ENCODE results near the gene ZSCAN5B. TPM values are rescaled to one million over a fixed set of nuclear protein-coding genes. Genes with fewer than 3 reads are reported as not detected.

Gene ZSCAN5B
- total and polyA plus RNA-seq, 2 of the 8 experiments (the other 6 are each of a cell fraction or from before 2014, with no cell fraction given): not detected

DNA sequence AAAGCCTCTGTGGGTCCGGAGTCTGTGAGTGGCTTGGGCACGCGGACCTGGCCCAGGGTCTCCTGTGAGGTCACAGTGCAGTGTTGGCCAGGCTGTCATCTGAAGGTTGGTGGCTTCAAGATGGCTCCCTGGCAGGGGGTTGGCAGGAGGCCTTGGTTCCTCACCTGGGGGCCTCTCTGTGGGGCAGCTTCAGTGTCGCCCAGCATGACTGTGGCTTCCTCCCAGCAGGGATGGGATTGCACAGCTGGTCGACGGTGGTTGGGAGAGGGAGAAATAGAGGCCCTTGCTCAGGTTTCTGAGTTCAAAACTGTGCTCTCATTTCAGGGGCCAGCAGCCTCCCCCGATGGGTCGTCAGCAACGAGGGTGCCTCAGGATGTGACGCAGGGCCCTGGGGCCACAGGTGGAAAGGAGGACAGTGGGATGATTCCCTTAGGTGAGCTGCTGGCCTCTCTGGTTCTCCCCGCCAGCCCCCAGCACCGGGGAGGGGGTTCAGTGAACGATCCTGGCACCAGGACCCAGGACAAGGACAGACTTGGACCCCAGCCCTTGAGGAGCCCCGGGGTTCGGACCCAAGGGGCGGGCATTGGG is 39.3 kb downstream of the ZSCAN5B start (continued):
- TF ChIP-seq RAD21 (IDR thresholded peaks at IDR 0.05 in 1 of 2, conservative IDR thresholded peaks at IDR 0.05 in 1 of 2; ENCODE audit: low read depth in 2 of 2, low read length in 2 of 2) (no peak), POLR2A (IDR thresholded peaks at IDR 0.05; ENCODE audit: control extremely low read depth in 1 of 2, low read depth in 2 of 2, low read length in 2 of 2) (no peak), BACH1 (IDR thresholded peaks at IDR 0.05; ENCODE audit: low read length) (no peak), KDM5A (IDR thresholded peaks at IDR 0.05; ENCODE audit: low read length) (no peak)

All from H1 (cell line).